ENCODE data around the gene UBE3B. TPM values are rescaled to one million over a fixed set of nuclear protein-coding genes. Genes with fewer than 3 reads are reported as not detected.
A peak's percentile ranks its signal among the peaks of the same experiment; 100 is the strongest.

The UBE3B gene
- total RNA-seq, 4 donors from 2014 or later: 42.4 to 59.2 (median 49.1) TPM

DNA sequence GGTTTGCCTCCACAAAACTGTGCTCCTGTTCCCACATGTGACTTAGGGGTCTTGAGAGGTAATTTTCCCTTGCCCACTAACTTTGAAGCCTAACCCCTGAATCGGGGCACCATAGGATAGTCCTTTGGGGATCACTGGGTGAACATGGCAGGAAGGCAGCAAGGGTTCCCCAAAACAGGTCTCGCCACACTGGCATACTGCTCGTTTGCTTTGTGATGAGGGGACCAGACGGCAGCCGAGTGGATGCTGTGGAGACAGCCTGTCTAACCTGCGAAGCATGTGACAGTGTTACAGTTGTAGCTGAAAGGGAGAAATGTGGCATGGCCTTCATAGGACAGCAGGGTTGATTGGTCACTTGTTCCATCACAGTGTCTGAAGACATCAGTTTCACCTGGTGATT is 42.4 kb downstream of the UBE3B start:
- Histone ChIP-seq H3K27ac (replicated peaks in 1 of 4) (peak overlapping the region; percentile 20 to 71 (median 34)), H3K9me3 (no peaks in the 10 kb centered on the region), H3K27me3 (no peaks in the 10 kb centered on the region), H3K4me3 (no peak overlapping the region), H3K4me1 (peaks cover 7 to 26% (median 21%) of the 10 kb centered on the region in 4 donors), H3K36me3 (peaks cover 73 to 99% (median 84%) of the 10 kb centered on the region in 4 donors)
- no peak for DNase-seq (ENCODE audit: extremely low spot score)
- WGBS: 86% methylated on average over 6 of the region's 6 CpGs
- intact Hi-C loops (cut with DNase I): loop anchor here (5.0 kb wide), 1 partner anchor 253 kb away; no protein-coding TSS in a partner anchor
- TF ChIP-seq, protein P1, sequence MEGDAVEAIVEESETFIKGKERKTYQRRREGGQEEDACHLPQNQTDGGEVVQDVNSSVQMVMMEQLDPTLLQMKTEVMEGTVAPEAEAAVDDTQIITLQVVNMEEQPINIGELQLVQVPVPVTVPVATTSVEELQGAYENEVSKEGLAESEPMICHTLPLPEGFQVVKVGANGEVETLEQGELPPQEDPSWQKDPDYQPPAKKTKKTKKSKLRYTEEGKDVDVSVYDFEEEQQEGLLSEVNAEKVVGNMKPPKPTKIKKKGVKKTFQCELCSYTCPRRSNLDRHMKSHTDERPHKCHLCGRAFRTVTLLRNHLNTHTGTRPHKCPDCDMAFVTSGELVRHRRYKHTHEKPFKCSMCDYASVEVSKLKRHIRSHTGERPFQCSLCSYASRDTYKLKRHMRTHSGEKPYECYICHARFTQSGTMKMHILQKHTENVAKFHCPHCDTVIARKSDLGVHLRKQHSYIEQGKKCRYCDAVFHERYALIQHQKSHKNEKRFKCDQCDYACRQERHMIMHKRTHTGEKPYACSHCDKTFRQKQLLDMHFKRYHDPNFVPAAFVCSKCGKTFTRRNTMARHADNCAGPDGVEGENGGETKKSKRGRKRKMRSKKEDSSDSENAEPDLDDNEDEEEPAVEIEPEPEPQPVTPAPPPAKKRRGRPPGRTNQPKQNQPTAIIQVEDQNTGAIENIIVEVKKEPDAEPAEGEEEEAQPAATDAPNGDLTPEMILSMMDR (IDR thresholded peaks at IDR 0.05): no peak
- TF ChIP-seq EP300 (IDR thresholded peaks at IDR 0.05) (no peak), POLR2AphosphoS5 (IDR thresholded peaks at IDR 0.05) (no peak), POLR2A (IDR thresholded peaks at IDR 0.05; ENCODE audit: low read depth) (no peak)

DNA sequence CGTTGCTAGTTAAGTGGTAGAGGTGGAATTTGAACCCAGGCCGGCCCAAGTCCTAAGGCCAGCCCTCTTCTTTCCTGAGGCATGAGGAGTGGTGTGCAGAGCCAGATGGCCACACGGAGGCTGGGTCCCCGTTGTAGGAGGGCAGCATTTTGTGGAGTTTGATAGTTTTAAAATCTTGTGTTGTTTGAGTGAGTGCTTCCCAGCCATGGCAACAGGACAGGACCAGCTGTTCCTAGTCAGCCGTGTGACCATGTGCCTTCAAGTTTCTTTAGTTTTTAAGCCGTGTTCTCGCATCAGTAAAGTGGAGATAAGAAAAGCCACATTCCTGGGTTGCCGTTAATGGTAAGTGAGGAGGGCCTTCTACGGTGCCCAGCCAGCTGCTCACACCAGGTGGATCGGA is 44.4 kb downstream of the UBE3B start:
- Histone ChIP-seq H3K27me3 (no peaks in the 10 kb centered on the region), H3K4me1 (peaks cover 7 to 26% (median 21%) of the 10 kb centered on the region in 4 donors), H3K36me3 (peaks cover 74 to 100% (median 87%) of the 10 kb centered on the region in 4 donors), H3K27ac (replicated peaks in 1 of 4) (peak overlapping the region in 1 of 4 donors; percentile 22), H3K4me3 (no peak overlapping the region), H3K9me3 (no peaks in the 10 kb centered on the region)
- TF ChIP-seq POLR2AphosphoS5 (IDR thresholded peaks at IDR 0.05) (no peak), EP300 (IDR thresholded peaks at IDR 0.05) (no peak), POLR2A (IDR thresholded peaks at IDR 0.05; ENCODE audit: low read depth) (no peak)
- TF ChIP-seq, protein P1 (IDR thresholded peaks at IDR 0.05): no peak
- 81% methylated on average over 9 of the region's 10 CpGs for WGBS
- no peak for DNase-seq (ENCODE audit: extremely low spot score)
- intact Hi-C loops (cut with DNase I): no loop called here

DNA sequence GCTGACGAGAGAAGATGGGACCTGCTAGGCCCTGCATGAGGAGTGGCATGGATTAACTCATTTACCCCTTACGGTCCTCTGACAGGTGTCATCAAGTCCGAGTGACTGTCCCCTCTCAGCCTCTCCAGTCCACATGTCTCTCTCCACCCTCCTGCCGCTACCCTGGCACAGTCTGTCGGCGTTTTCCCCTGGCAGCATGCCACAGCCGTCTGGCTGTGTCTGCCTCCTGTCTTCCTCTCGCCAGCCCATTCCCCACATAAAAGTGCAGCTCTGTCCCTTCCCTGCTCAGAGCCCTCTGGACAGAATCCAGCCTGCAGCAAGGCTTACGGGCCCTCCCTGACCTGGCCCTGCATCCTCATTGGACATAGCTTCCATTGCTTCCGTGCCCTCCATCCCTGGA is 45.6 kb downstream of the UBE3B start:
- WGBS: 75% methylated on average over 10 of the region's 10 CpGs
- DNase-seq (ENCODE audit: extremely low spot score): no peak
- no peak overlapping the region for H3K27ac ChIP-seq (replicated peaks in 1 of 4)

DNA sequence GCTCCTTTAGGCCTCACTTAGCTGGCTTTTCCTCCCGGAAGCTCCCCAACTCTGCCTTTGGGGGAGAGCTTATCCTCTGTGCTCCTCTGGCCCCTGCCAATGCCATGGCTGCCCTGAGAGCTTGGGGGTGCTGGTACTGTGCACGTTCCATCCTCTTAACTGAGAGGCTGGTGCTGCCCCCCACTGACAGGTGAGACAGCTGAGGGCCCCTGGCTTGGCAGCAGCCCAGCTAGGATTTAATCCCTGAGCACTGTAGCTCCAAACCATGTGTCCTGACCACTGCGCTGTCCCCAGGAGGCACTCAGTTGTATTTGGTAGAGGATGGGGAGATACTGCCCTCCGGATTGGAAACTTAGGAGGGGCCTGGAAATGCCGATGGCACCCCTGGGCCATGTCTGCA is 46.1 kb downstream of the UBE3B start:
- H3K4me1 ChIP-seq: peaks cover 1 to 20% (median 13%) of the 10 kb centered on the region in 4 donors
- H3K9me3 ChIP-seq: no peaks in the 10 kb centered on the region
- H3K27ac ChIP-seq (replicated peaks in 1 of 4): no peak overlapping the region
- H3K27me3 ChIP-seq: no peaks in the 10 kb centered on the region
- peaks cover 67 to 100% (median 86%) of the 10 kb centered on the region in 4 donors for H3K36me3 ChIP-seq
- WGBS: 88% methylated on average over 5 of the region's 5 CpGs
- TF ChIP-seq EP300 (IDR thresholded peaks at IDR 0.05) (no peak), POLR2A (IDR thresholded peaks at IDR 0.05; ENCODE audit: low read depth) (no peak), POLR2AphosphoS5 (IDR thresholded peaks at IDR 0.05) (no peak)
- TF ChIP-seq, protein P1 (IDR thresholded peaks at IDR 0.05): no peak
- intact Hi-C loops (cut with DNase I): no loop called here
- no peak overlapping the region for H3K4me3 ChIP-seq
- DNase-seq (ENCODE audit: extremely low spot score): no peak

More for the DNA sequence above, 45.6 kb downstream of the UBE3B start:
- Histone ChIP-seq H3K27me3 (no peaks in the 10 kb centered on the region), H3K4me3 (no peak overlapping the region), H3K9me3 (no peaks in the 10 kb centered on the region), H3K4me1 (peaks cover 6 to 24% (median 17%) of the 10 kb centered on the region in 4 donors), H3K36me3 (peaks cover 70 to 100% (median 86%) of the 10 kb centered on the region in 4 donors)
- TF ChIP-seq EP300 (IDR thresholded peaks at IDR 0.05) (no peak), POLR2A (IDR thresholded peaks at IDR 0.05; ENCODE audit: low read depth) (no peak), POLR2AphosphoS5 (IDR thresholded peaks at IDR 0.05) (no peak)
- TF ChIP-seq, protein P1 (IDR thresholded peaks at IDR 0.05): no peak
- intact Hi-C loops (cut with DNase I): no loop called here
